Measurements from ENCODE around the gene TRIM37.

TRIM37 gene

DNA sequence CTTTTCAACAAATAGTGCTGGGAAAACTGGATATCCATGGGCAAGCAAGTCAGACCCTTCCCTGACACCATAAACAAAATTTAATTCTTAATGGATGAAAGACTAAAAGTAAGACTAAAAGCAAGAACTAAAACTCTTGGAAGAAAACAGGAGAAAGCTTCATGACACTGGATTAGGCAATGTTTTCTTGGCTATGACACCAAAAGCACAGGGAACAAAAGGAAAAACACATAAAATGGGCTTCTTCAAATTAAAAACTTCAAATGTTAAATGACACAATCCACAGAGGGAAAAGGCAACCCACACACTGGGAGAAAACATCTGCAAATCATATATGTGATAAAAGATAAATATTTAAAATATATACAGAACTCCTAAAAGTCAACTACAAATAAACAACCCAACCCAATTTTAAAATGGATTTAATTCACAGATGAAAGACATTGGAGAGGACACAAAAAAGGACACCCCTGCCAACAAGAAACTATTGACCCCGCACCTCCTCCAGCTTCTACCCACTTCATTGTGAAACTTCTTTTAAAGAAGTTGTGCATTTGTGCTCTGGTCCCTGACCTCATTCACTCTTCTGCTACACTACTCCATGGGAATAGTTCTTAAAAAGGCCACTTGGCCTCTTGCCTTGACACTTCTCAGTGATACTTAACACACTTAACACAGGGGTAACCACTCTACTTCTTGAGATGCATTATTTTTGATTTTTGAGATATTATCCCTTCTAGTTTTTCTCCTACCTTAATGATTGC, 80.3 kb downstream of the TRIM37 start:
- Histone ChIP-seq H2AFZ (ENCODE audit: low read depth, low read length) (no peak overlapping the region), H3K4me2 (ENCODE audit: insufficient read depth, low read length) (no peak overlapping the region), H3K27me3 (ENCODE audit: insufficient read depth, low read length, poor library complexity) (no peaks in the 10 kb centered on the region), H3K36me3 (ENCODE audit: insufficient read depth, low read length) (peaks cover 43% of the 10 kb centered on the region), H3K4me3 (ENCODE audit: low read depth in 1 of 2, low read length in 2 of 2) (no peak overlapping the region), H3K9me3 (ENCODE audit: insufficient read depth, low read length, severe bottlenecking) (no peaks in the 10 kb centered on the region), H4K20me1 (ENCODE audit: insufficient read depth, low read length) (peaks cover 3% of the 10 kb centered on the region; the same call in 1 of the 2 replicates), H3K79me2 (ENCODE audit: insufficient read depth, low read length) (no peaks in the 10 kb centered on the region; the same call in 1 of the 2 replicates), H3K9ac (ENCODE audit: low read depth, low read length) (no peak overlapping the region), H3K4me1 (ENCODE audit: insufficient read depth, low read length) (no peaks in the 10 kb centered on the region), H3K27ac (ENCODE audit: low read length) (no peak overlapping the region)
- ATAC-seq (ENCODE audit: insufficient read depth, low read depth) (no peak), DNase-seq (no peak)
- TF ChIP-seq, protein P1, sequence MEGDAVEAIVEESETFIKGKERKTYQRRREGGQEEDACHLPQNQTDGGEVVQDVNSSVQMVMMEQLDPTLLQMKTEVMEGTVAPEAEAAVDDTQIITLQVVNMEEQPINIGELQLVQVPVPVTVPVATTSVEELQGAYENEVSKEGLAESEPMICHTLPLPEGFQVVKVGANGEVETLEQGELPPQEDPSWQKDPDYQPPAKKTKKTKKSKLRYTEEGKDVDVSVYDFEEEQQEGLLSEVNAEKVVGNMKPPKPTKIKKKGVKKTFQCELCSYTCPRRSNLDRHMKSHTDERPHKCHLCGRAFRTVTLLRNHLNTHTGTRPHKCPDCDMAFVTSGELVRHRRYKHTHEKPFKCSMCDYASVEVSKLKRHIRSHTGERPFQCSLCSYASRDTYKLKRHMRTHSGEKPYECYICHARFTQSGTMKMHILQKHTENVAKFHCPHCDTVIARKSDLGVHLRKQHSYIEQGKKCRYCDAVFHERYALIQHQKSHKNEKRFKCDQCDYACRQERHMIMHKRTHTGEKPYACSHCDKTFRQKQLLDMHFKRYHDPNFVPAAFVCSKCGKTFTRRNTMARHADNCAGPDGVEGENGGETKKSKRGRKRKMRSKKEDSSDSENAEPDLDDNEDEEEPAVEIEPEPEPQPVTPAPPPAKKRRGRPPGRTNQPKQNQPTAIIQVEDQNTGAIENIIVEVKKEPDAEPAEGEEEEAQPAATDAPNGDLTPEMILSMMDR (IDR thresholded peaks at IDR 0.05; ENCODE audit: borderline replicate concordance, extremely low read depth, low read length, poor library complexity, severe bottlenecking): no peak
- no peak for TF ChIP-seq EZH2 (IDR thresholded peaks at IDR 0.05; ENCODE audit: borderline replicate concordance, low read depth, low read length, severe bottlenecking)

DNA sequence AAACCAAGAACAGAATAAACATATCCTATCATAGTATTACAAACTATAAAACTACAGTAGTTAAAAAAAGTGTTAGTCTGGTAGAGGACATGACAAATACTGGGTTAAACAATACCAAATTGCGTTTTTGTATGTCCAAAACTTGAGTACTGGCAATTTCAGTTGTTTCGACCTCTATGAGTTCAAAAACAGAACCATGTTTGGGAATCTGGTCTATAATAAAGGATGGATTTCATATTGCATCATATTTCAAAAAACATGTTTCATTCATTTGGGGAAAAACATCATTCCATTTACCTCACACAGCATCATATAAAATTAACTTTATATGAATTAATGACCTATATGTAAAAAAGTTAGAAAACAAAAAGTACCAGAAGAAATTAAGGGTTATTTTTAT, 81.8 kb downstream of the TRIM37 start:
- H3K9ac ChIP-seq (ENCODE audit: low read depth, low read length): no peak overlapping the region
- H3K36me3 ChIP-seq (ENCODE audit: insufficient read depth, low read length): peaks cover 45% of the 10 kb centered on the region; the same call in 1 of the 2 replicates

DNA sequence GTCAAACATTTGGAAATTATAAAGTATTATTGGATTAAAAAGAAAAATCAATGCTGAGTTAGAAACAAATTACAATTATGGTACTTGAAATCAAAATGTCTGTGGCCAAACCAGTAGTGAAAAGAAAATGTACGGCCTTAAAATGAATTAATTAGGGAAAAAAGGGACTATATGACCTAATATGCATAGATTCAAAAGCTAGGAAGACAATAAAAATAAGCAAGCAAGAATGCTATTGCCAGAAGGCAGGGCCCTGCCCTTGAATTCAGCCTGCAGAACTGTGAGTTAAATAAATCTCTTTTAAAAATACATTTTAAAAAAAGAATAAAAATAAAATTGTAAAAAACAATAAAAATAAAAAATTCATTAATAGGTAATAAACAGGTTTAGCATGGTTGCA, 88.7 kb downstream of the TRIM37 start:
- no peak overlapping the region for H3K9ac ChIP-seq (ENCODE audit: low read depth, low read length)
- no peaks in the 10 kb centered on the region for H3K4me1 ChIP-seq (ENCODE audit: insufficient read depth, low read length)
- no peak overlapping the region for H3K4me3 ChIP-seq (ENCODE audit: low read depth in 1 of 2, low read length in 2 of 2)
- ATAC-seq (ENCODE audit: insufficient read depth, low read depth) (no peak), DNase-seq (no peak)
- TF ChIP-seq EZH2 (IDR thresholded peaks at IDR 0.05; ENCODE audit: borderline replicate concordance, low read depth, low read length, severe bottlenecking): no peak
- TF ChIP-seq, protein P1 (IDR thresholded peaks at IDR 0.05; ENCODE audit: borderline replicate concordance, extremely low read depth, low read length, poor library complexity, severe bottlenecking): no peak
- H2AFZ ChIP-seq (ENCODE audit: low read depth, low read length): no peak overlapping the region
- H3K4me2 ChIP-seq (ENCODE audit: insufficient read depth, low read length): no peak overlapping the region
- no peak overlapping the region for H3K27ac ChIP-seq (ENCODE audit: low read length)
- H3K36me3 ChIP-seq (ENCODE audit: insufficient read depth, low read length): peaks cover 55% of the 10 kb centered on the region
- no peaks in the 10 kb centered on the region for H3K9me3 ChIP-seq (ENCODE audit: insufficient read depth, low read length, severe bottlenecking)
- H3K79me2 ChIP-seq (ENCODE audit: insufficient read depth, low read length): no peaks in the 10 kb centered on the region; the same call in 1 of the 2 replicates
- no peaks in the 10 kb centered on the region for H4K20me1 ChIP-seq (ENCODE audit: insufficient read depth, low read length)
- no peaks in the 10 kb centered on the region for H3K27me3 ChIP-seq (ENCODE audit: insufficient read depth, low read length, poor library complexity)

More for the DNA sequence above, 81.8 kb downstream of the TRIM37 start:
- no peak overlapping the region for H3K4me2 ChIP-seq (ENCODE audit: insufficient read depth, low read length)
- H3K9me3 ChIP-seq (ENCODE audit: insufficient read depth, low read length, severe bottlenecking): no peaks in the 10 kb centered on the region
- H4K20me1 ChIP-seq (ENCODE audit: insufficient read depth, low read length): peaks cover 3% of the 10 kb centered on the region; the same call in 1 of the 2 replicates
- H3K4me3 ChIP-seq (ENCODE audit: low read depth in 1 of 2, low read length in 2 of 2): no peak overlapping the region
- ATAC-seq (ENCODE audit: insufficient read depth, low read depth): no peak
- no peak for DNase-seq
- H3K27ac ChIP-seq (ENCODE audit: low read length): no peak overlapping the region
- H2AFZ ChIP-seq (ENCODE audit: low read depth, low read length): no peak overlapping the region
- H3K79me2 ChIP-seq (ENCODE audit: insufficient read depth, low read length): no peaks in the 10 kb centered on the region; the same call in 1 of the 2 replicates
- no peak for TF ChIP-seq EZH2 (IDR thresholded peaks at IDR 0.05; ENCODE audit: borderline replicate concordance, low read depth, low read length, severe bottlenecking)
- TF ChIP-seq, protein P1 (IDR thresholded peaks at IDR 0.05; ENCODE audit: borderline replicate concordance, extremely low read depth, low read length, poor library complexity, severe bottlenecking): no peak
- H3K27me3 ChIP-seq (ENCODE audit: insufficient read depth, low read length, poor library complexity): no peaks in the 10 kb centered on the region
- H3K4me1 ChIP-seq (ENCODE audit: insufficient read depth, low read length): no peaks in the 10 kb centered on the region

Data from DND-41 (cell line).